Liver (tissue), 9 donors: Measurements from ENCODE around the gene TREX2. TPM values are rescaled to one million over a fixed set of nuclear protein-coding genes. Genes with fewer than 3 reads are reported as not detected.

ENCODE experiments used
- DNase-seq: peaks from one replicate; pipeline ENCODE4 v3.0.0-alpha.2; 2017; ENCODE audit warnings: low spot score
- H3K27ac ChIP-seq, 2 donors: one replicate each; pipeline ENCODE4 v1.7.0; 2013; ENCODE audit warnings: inconsistent platforms in 2 of 2, low read length in 2 of 2, control low read depth in 1 of 2, low read depth in 1 of 2, mild to moderate bottlenecking in 1 of 2
- H3K27me3 ChIP-seq, 4 donors: one replicate each; pipeline versions ENCODE4 v1.6.1 to v1.7.0; 2013; ENCODE audit warnings: low read length in 3 of 4, inconsistent platforms in 1 of 4, mild to moderate bottlenecking in 1 of 4, moderate library complexity in 1 of 4; ENCODE audit not compliant: control insufficient read depth in 4 of 4, insufficient read depth in 4 of 4
- H3K36me3 ChIP-seq, 4 donors: one replicate each; pipeline versions ENCODE4 v1.6.1 to v1.7.0; 2013; ENCODE audit warnings: low read length in 3 of 4, mild to moderate bottlenecking in 3 of 4, low read depth in 1 of 4, moderate library complexity in 1 of 4; ENCODE audit not compliant: control insufficient read depth in 4 of 4, insufficient read depth in 3 of 4
- H3K4me1 ChIP-seq, 4 donors: one replicate each; pipeline versions ENCODE4 v1.6.1 to v1.7.0; 2013; ENCODE audit warnings: low read length in 3 of 4, mild to moderate bottlenecking in 3 of 4, moderate library complexity in 1 of 4; ENCODE audit not compliant: control insufficient read depth in 4 of 4, insufficient read depth in 4 of 4
- H3K4me3 ChIP-seq, 3 donors: one replicate each; pipeline versions ENCODE4 v1.6.1 to v1.7.0; 2013; ENCODE audit warnings: low read length in 3 of 3, control low read depth in 1 of 3, low read depth in 1 of 3, mild to moderate bottlenecking in 1 of 3
- H3K9ac ChIP-seq, 2 donors: one replicate each; pipeline ENCODE4 v1.7.0; 2013; ENCODE audit warnings: low read length in 2 of 2, mild to moderate bottlenecking in 2 of 2, moderate library complexity in 2 of 2, control low read depth in 1 of 2, low read depth in 1 of 2
- H3K9me3 ChIP-seq, 4 donors: one replicate each; pipeline versions ENCODE4 v1.6.1 to v1.7.0; 2013; ENCODE audit warnings: low read length in 3 of 4; ENCODE audit not compliant: control insufficient read depth in 4 of 4
- ATF3 ChIP-seq: IDR thresholded peaks from 2 replicates; pipeline ENCODE4 v1.6.1; 2016; ENCODE audit warnings: antibody characterized with exemption
- EGR1 ChIP-seq, 2 donors: IDR thresholded peaks; 2 replicates each; pipeline ENCODE4 v1.6.1; 2016 to 2018; ENCODE audit warnings: antibody characterized with exemption in 2 of 2, low read depth in 2 of 2
- FOXA1 ChIP-seq: IDR thresholded peaks from 2 replicates; pipeline ENCODE4 v1.6.1; 2016; ENCODE audit warnings: antibody characterized with exemption
- FOXA2 ChIP-seq: IDR thresholded peaks from 2 replicates; pipeline ENCODE4 v1.6.1; 2016; ENCODE audit warnings: antibody characterized with exemption
- GABPA ChIP-seq, 2 donors: IDR thresholded peaks in 1 of 2; conservative IDR thresholded peaks in 1 of 2; 2 replicates each; pipeline ENCODE4 v1.6.1; 2016; ENCODE audit warnings: antibody characterized with exemption in 2 of 2, mild to moderate bottlenecking in 1 of 2, moderate library complexity in 1 of 2
- HNF4A ChIP-seq, 2 donors: conservative IDR thresholded peaks; 2 replicates each; pipeline ENCODE4 v1.6.1; 2016; ENCODE audit warnings: antibody characterized with exemption in 2 of 2, mild to moderate bottlenecking in 2 of 2
- HNF4G ChIP-seq: IDR thresholded peaks from 2 replicates; pipeline ENCODE4 v1.6.1; 2016; ENCODE audit warnings: antibody characterized with exemption
- JUND ChIP-seq, 2 donors: IDR thresholded peaks; 2 replicates each; pipeline ENCODE4 v1.6.1; 2016; ENCODE audit warnings: antibody characterized with exemption in 2 of 2
- NR2F2 ChIP-seq: IDR thresholded peaks from 2 replicates; pipeline ENCODE4 v1.6.1; 2016; ENCODE audit warnings: antibody characterized with exemption
- RAD21 ChIP-seq, 2 donors: IDR thresholded peaks; 2 replicates each; pipeline ENCODE4 v1.6.1; 2016; ENCODE audit warnings: antibody characterized with exemption in 2 of 2, mild to moderate bottlenecking in 2 of 2
- RXRA ChIP-seq, 2 donors: IDR thresholded peaks; 2 replicates each; pipeline ENCODE4 v1.6.1; 2017 to 2018; ENCODE audit warnings: antibody characterized with exemption in 2 of 2, mild to moderate bottlenecking in 1 of 2
- SP1 ChIP-seq: IDR thresholded peaks from 2 replicates; pipeline ENCODE4 v1.6.1; 2018; ENCODE audit warnings: antibody characterized with exemption, mild to moderate bottlenecking
- TAF1 ChIP-seq: conservative IDR thresholded peaks from 2 replicates; pipeline ENCODE4 v1.6.1; 2016; ENCODE audit warnings: antibody characterized with exemption, mild to moderate bottlenecking
- YY1 ChIP-seq: IDR thresholded peaks from 2 replicates; pipeline ENCODE4 v1.6.1; 2016; ENCODE audit warnings: antibody characterized with exemption, mild to moderate bottlenecking
- ZBTB33 ChIP-seq: IDR thresholded peaks from 2 replicates; pipeline ENCODE4 v1.6.1; 2016; ENCODE audit warnings: antibody characterized with exemption
- WGBS: extraction: QIAGEN DNeasy Blood & Tissue Kit; methylation state at CpG from one replicate; pipeline ENCODE4 v1.1.7; 2013; 5-methylcytosine and 5-hydroxymethylcytosine counted together
- polyA plus RNA-seq, 2 donors: library from polyadenylated mRNA; stranded (reverse) in 1 of 2; unstranded in 1 of 2; fragments of 200-250 nt in 1 of 2; fragments of >200 nt in 1 of 2; fragmentation: Nextera tagmentation in 1 of 2; extraction: Ambion mirVana in 1 of 2; gene quantifications; one replicate each; pipeline versions ENCODE4 v1.2.1 to v1.2.3, GENCODE V29; 2013 to 2015
- total RNA-seq, 2 donors: library from RNA; depleted of rRNA; stranded (reverse); fragments of >200 nt; gene quantifications; one replicate each; pipeline ENCODE4 v1.2.3, GENCODE V29; 2014
- TF ChIP-seq, protein P1 (sequence below): IDR thresholded peaks from 2 replicates; pipeline ENCODE4 v1.6.1; 2016; ENCODE audit warnings: antibody characterized with exemption, mild to moderate bottlenecking
- TF ChIP-seq, protein P2 (sequence below): fragments of 150-350 bp; IDR thresholded peaks from 2 replicates; pipeline ENCODE4 v1.5.1; 2017; ENCODE audit warnings: improper control_type of control experiment, low read depth, low read length; ENCODE audit not compliant: missing input control
- TF ChIP-seq, protein P3 (sequence below): IDR thresholded peaks from 2 replicates; pipeline ENCODE4 v1.6.1; 2016; ENCODE audit warnings: antibody characterized with exemption
- donor health status: healthy.
- donor health status: healthy.
- donor health status: healthy.
- donor health status: healthy.
- donor health status: healthy.

TREX2 gene
- total and polyA plus RNA-seq, 4 donors, result 0.13 to 1.3 (median 1.2) TPM; not detected in 1

- no peaks in the 10 kb centered on the region for H3K9me3 ChIP-seq
- peak overlapping the region in 1 of 2 donors; percentile 12 for H3K27ac ChIP-seq
- no peak overlapping the region for H3K9ac ChIP-seq
- no peaks in the 10 kb centered on the region for H3K27me3 ChIP-seq
- no peaks in the 10 kb centered on the region for H3K36me3 ChIP-seq
- no peak for DNase-seq
- H3K4me1 ChIP-seq, result peaks cover 0 to 6% (median 3%) of the 10 kb centered on the region in 4 donors
- no peak overlapping the region for H3K4me3 ChIP-seq
- WGBS, result 56% methylated on average over 11 of the region's 11 CpGs
- TF ChIP-seq, protein P1, sequence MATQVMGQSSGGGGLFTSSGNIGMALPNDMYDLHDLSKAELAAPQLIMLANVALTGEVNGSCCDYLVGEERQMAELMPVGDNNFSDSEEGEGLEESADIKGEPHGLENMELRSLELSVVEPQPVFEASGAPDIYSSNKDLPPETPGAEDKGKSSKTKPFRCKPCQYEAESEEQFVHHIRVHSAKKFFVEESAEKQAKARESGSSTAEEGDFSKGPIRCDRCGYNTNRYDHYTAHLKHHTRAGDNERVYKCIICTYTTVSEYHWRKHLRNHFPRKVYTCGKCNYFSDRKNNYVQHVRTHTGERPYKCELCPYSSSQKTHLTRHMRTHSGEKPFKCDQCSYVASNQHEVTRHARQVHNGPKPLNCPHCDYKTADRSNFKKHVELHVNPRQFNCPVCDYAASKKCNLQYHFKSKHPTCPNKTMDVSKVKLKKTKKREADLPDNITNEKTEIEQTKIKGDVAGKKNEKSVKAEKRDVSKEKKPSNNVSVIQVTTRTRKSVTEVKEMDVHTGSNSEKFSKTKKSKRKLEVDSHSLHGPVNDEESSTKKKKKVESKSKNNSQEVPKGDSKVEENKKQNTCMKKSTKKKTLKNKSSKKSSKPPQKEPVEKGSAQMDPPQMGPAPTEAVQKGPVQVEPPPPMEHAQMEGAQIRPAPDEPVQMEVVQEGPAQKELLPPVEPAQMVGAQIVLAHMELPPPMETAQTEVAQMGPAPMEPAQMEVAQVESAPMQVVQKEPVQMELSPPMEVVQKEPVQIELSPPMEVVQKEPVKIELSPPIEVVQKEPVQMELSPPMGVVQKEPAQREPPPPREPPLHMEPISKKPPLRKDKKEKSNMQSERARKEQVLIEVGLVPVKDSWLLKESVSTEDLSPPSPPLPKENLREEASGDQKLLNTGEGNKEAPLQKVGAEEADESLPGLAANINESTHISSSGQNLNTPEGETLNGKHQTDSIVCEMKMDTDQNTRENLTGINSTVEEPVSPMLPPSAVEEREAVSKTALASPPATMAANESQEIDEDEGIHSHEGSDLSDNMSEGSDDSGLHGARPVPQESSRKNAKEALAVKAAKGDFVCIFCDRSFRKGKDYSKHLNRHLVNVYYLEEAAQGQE, result no peak
- TF ChIP-seq GABPA (IDR thresholded peaks at IDR 0.05 in 1 of 2, conservative IDR thresholded peaks at IDR 0.05 in 1 of 2), result no peak
- peak; percentile 16 for TF ChIP-seq NR2F2
- no peak for TF ChIP-seq RAD21 (IDR thresholded peaks at IDR 0.05)
- no peak for TF ChIP-seq EGR1 (IDR thresholded peaks at IDR 0.05; ENCODE audit: low read depth in 2 of 2)
Measured at GRCh38 chrX:153491918-153492317, 46.1 kb upstream of the TREX2 start.

GRCh38 chrX:153491351-153491914, 45.6 kb upstream of the TREX2 start:
- no peaks in the 10 kb centered on the region for H3K36me3 ChIP-seq
- H3K4me1 ChIP-seq, result peaks cover 0 to 6% (median 3%) of the 10 kb centered on the region in 4 donors
- DNase-seq, result no peak
- no peak overlapping the region for H3K9ac ChIP-seq
- TF ChIP-seq ATF3, result no peak
- TF ChIP-seq, protein P2, sequence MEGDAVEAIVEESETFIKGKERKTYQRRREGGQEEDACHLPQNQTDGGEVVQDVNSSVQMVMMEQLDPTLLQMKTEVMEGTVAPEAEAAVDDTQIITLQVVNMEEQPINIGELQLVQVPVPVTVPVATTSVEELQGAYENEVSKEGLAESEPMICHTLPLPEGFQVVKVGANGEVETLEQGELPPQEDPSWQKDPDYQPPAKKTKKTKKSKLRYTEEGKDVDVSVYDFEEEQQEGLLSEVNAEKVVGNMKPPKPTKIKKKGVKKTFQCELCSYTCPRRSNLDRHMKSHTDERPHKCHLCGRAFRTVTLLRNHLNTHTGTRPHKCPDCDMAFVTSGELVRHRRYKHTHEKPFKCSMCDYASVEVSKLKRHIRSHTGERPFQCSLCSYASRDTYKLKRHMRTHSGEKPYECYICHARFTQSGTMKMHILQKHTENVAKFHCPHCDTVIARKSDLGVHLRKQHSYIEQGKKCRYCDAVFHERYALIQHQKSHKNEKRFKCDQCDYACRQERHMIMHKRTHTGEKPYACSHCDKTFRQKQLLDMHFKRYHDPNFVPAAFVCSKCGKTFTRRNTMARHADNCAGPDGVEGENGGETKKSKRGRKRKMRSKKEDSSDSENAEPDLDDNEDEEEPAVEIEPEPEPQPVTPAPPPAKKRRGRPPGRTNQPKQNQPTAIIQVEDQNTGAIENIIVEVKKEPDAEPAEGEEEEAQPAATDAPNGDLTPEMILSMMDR, result no peak
- TF ChIP-seq RXRA (IDR thresholded peaks at IDR 0.05), result no peak
- TF ChIP-seq YY1, result no peak
- TF ChIP-seq ZBTB33, result no peak
- TF ChIP-seq SP1, result no peak
- TF ChIP-seq, protein P3, sequence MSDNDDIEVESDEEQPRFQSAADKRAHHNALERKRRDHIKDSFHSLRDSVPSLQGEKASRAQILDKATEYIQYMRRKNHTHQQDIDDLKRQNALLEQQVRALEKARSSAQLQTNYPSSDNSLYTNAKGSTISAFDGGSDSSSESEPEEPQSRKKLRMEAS, result no peak
- no peak for TF ChIP-seq HNF4G
- TF ChIP-seq FOXA2, result no peak
- no peak for TF ChIP-seq FOXA1
- no peak for TF ChIP-seq HNF4A (conservative IDR thresholded peaks at IDR 0.05)
- no peak for TF ChIP-seq NR2F2
- no peak for TF ChIP-seq EGR1 (IDR thresholded peaks at IDR 0.05; ENCODE audit: low read depth in 2 of 2)
- no peak for TF ChIP-seq GABPA (IDR thresholded peaks at IDR 0.05 in 1 of 2, conservative IDR thresholded peaks at IDR 0.05 in 1 of 2)
- no peak for TF ChIP-seq JUND (IDR thresholded peaks at IDR 0.05)
- TF ChIP-seq, protein P1, result no peak
- TF ChIP-seq RAD21 (IDR thresholded peaks at IDR 0.05), result no peak
- TF ChIP-seq TAF1, result no peak
- H3K27ac ChIP-seq, result no peak overlapping the region
- WGBS, result 85% methylated on average over 10 of the region's 10 CpGs
- H3K4me3 ChIP-seq, result no peak overlapping the region
- H3K27me3 ChIP-seq, result no peaks in the 10 kb centered on the region
- H3K9me3 ChIP-seq, result no peaks in the 10 kb centered on the region
